22Rv1 (cell line): ENCODE results near the gene ZFYVE26.

Source experiments
- CTCF ChIP-seq: fragments of 450-650 bp; IDR thresholded peaks from 2 replicates; pipeline ENCODE4 v1.5.1; 2017; ENCODE audit warnings: mild to moderate bottlenecking
- ZFX ChIP-seq: fragments of 450-650 bp; IDR thresholded peaks from 2 replicates; pipeline ENCODE4 v1.6.1; 2017; ENCODE audit warnings: antibody characterized with exemption, borderline replicate concordance

- TF ChIP-seq CTCF (no peak), ZFX (no peak)
These were observed 10.1 kb downstream of the ZFYVE26 start for GRCh38 chr14:67806246-67806645.
